ENCODE measurements around the gene CRACR2B. TPM values are rescaled to one million over a fixed set of nuclear protein-coding genes. Genes with fewer than 3 reads are reported as not detected.

CRACR2B gene
- total RNA-seq, 2 experiments from 2014 or later = 12.7 to 13.7 TPM

DNA sequence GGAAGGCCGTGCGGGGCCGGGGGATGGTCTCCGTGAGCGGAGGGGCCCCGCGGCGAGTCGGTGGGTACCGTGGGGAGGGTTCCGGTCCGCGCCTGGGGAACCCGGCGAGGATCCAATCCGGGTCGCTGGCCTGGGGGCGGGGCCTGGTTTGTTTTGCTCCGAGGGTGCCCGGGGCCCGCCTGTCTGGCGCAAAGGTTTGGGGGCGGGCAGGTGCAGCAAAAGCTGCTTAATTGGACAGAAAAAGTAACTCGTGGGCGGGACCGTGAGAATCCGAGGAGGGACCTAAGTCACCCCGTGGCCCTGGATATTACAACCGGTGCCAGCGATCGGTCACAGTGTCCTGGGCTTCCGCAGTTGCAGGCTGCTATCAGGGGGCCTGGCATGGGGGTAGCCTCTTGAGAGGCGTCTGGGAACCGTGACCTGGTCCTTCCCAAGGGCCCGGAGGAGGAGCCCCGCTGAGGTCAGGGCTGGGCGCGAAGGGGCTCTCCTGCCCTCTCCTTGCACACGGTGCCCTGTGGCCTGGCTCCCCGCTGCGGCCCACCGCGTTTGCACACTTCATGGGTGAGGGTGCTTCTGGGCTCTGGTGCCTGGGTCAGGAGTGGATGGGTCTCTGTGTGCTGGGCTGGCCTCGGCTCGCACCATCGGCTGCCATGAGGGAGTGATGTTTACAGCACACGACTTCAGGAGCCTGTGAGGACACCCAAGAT lies 7.6 kb upstream of the CRACR2B start:
- CTCF ChIA-PET = interaction anchor here (1.0 to 2.0 kb wide), 4 partner anchors 9 to 370 kb away, joined by 3 to 8 read pairs (median 4); partner anchors contain the start of genes PTDSS2, RPLP2 and TSPAN4
- H3K36me3 Mint-ChIP-seq (ENCODE audit: low read depth) = peaks cover 4% of the 10 kb centered on the region
- H3K27me3 Mint-ChIP-seq = no peaks in the 10 kb centered on the region
- H3K27ac Mint-ChIP-seq = peak overlapping the region; percentile 72
- H3K9me3 Mint-ChIP-seq = no peaks in the 10 kb centered on the region
- POLR2A ChIA-PET = interaction anchor here (0.7 to 5.2 kb wide), 11 partner anchors 8 to 204 kb away, joined by 3 to 74 read pairs (median 5); partner anchors contain the start of genes CD151, CRACR2B, IRF7 and PIDD1
- DNase-seq = peak; percentile 95
- H3K4me3 Mint-ChIP-seq = peak overlapping the region; percentile 74
- H3K4me1 Mint-ChIP-seq = peaks cover 15% of the 10 kb centered on the region

GRCh38 chr11:820655-821511 lies 6.8 kb upstream of the CRACR2B start:
- POLR2A ChIA-PET = interaction anchor here (0.5 to 5.2 kb wide), 9 partner anchors 9 to 205 kb away, joined by 3 to 74 read pairs (median 12); partner anchors contain the start of genes CD151, CRACR2B, IRF7 and PIDD1
- no peaks in the 10 kb centered on the region for H3K9me3 Mint-ChIP-seq
- peaks cover 7% of the 10 kb centered on the region for H3K36me3 Mint-ChIP-seq (ENCODE audit: low read depth)
- no peaks in the 10 kb centered on the region for H3K27me3 Mint-ChIP-seq
- H3K27ac Mint-ChIP-seq = peak overlapping the region; percentile 40
- CTCF ChIA-PET = interaction anchor here (1.0 to 2.0 kb wide), 3 partner anchors 10 to 22 kb away, joined by 3 to 8 read pairs (median 4); partner anchors contain the start of genes RPLP2 and TSPAN4
- H3K4me3 Mint-ChIP-seq = peak overlapping the region; percentile 74
- H3K4me1 Mint-ChIP-seq = peaks cover 15% of the 10 kb centered on the region
- no peak for DNase-seq

DNA sequence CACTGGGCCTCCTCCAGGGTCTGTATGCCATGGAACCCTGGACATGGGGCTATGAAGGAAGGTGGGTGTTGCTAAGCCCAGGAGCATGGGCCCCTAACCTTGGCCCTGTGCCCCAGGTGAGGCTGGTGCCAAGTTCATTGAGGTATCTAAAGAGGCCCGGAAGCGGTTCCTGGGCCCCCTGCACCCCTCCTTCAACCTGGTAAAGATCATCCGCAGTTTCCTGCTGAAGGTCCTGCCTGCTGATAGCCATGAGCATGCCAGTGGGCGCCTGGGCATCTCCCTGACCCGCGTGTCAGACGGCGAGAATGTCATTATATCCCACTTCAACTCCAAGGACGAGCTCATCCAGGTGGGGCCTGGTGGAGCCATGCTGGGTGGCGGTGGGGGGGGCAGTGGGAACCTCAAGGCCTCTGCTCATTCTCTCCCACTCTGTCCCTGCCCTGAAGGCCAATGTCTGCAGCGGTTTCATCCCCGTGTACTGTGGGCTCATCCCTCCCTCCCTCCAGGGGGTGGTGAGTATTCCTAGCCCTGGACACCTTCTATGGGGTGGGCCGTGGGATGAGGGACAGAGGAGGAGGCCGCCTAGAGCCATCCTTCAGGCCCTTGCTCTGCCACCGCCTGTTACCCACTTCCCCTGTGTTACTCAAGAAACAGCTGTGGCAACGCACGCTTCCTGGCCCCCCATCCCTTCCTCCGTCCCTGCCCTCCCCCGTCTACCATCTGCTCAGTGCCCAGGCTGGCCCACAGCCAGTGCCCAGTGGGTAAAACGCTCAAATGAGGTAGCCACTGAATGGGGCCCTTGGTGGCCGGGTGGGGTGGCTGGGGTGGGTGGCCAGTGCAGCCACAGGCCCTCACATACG lies 6.0 kb upstream of the CRACR2B start:
- Mint-ChIP-seq H3K27me3 (no peaks in the 10 kb centered on the region), H3K27ac (no peak overlapping the region), H3K4me3 (peak overlapping the region; percentile 74), H3K4me1 (peaks cover 21% of the 10 kb centered on the region), H3K36me3 (ENCODE audit: low read depth) (peaks cover 7% of the 10 kb centered on the region), H3K9me3 (no peaks in the 10 kb centered on the region)
- ChIA-PET CTCF (interaction anchor here (1.3 kb wide), 1 partner anchor 10 kb away, joined by 3 read pairs; no protein-coding TSS in a partner anchor), POLR2A (interaction anchor here (2.8 to 5.2 kb wide), 3 partner anchors 10 to 20 kb away, joined by 32 to 74 read pairs (median 62); partner anchors contain the start of genes CD151, CRACR2B, POLR2L and RPLP2)
- DNase-seq = no peak

DNA sequence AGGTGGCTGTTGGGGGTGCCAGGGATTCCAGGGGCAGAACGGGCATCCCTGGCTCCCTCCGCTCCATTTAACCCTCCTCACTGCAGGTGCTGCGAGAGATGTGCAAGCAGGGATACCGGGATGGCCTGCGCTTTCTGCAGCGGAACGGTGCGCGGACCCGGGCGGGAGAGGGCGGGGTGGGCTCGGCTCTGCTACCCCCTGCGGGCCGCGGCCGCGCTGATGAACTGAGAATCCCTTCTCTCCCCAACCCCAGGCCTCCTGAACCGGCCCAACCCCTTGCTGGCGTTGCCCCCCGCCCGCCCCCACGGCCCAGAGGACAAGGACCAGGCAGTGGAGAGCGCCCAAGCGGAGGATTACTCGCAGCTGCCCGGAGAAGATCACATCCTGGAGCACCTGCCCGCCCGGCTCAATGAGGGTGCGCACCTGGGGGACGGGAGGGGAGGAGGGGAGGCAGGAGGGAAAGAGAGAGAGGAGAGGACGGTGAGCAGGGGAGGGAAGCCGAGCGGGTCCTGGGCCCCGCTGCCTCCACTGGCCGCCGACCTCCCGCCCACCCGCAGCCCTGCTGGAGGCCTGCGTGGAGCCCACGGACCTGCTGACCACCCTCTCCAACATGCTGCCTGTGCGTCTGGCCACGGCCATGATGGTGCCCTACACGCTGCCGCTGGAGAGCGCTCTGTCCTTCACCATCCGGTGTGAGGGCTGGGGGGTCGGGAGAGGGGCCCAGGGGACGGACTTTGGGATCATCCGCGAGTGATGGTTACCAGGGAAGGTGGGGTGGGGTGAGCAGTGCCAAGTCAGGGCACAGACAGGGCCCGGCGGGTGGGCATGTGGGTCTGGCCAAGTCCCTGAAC lies 4.1 kb upstream of the CRACR2B start:
- no peak for DNase-seq
- ChIA-PET CTCF (interaction anchor here (0.6 kb wide), 1 partner anchor 10 kb away, joined by 3 read pairs; no protein-coding TSS in a partner anchor), POLR2A (interaction anchor here (1.0 kb wide), 2 partner anchors 15 to 18 kb away, joined by 3 to 4 read pairs; partner anchors contain the start of gene RPLP2)
- Mint-ChIP-seq H3K36me3 (ENCODE audit: low read depth) (peaks cover 7% of the 10 kb centered on the region), H3K27ac (no peak overlapping the region), H3K27me3 (peaks cover 13% of the 10 kb centered on the region), H3K4me1 (peaks cover 30% of the 10 kb centered on the region), H3K4me3 (no peak overlapping the region), H3K9me3 (no peaks in the 10 kb centered on the region)

- no peak for DNase-seq
- Mint-ChIP-seq H3K27me3 (peaks cover 19% of the 10 kb centered on the region), H3K4me3 (no peak overlapping the region), H3K4me1 (peaks cover 37% of the 10 kb centered on the region), H3K27ac (no peak overlapping the region), H3K9me3 (no peaks in the 10 kb centered on the region), H3K36me3 (ENCODE audit: low read depth) (peaks cover 7% of the 10 kb centered on the region)
- POLR2A ChIA-PET = interaction anchor here (1.0 to 2.0 kb wide), 2 partner anchors 13 to 16 kb away, joined by 4 to 5 read pairs; partner anchors contain the start of gene RPLP2
- CTCF ChIA-PET = no interaction called here
Observed at GRCh38 chr11:824292-824880, 3.3 kb upstream of the CRACR2B start.

- Mint-ChIP-seq H3K27me3 (peaks cover 25% of the 10 kb centered on the region), H3K9me3 (no peaks in the 10 kb centered on the region), H3K36me3 (ENCODE audit: low read depth) (peaks cover 7% of the 10 kb centered on the region), H3K4me3 (no peak overlapping the region), H3K4me1 (peaks cover 43% of the 10 kb centered on the region), H3K27ac (no peak overlapping the region)
- no peak for DNase-seq
- CTCF ChIA-PET = no interaction called here
- POLR2A ChIA-PET = interaction anchor here (1.0 to 2.0 kb wide), 2 partner anchors 12 to 16 kb away, joined by 4 to 5 read pairs; partner anchors contain the start of gene RPLP2
Observed at GRCh38 chr11:824942-825341, 2.8 kb upstream of the CRACR2B start.

GRCh38 chr11:825366-826226 lies 2.1 kb upstream of the CRACR2B start:
- Mint-ChIP-seq H3K27ac (no peak overlapping the region), H3K4me3 (no peak overlapping the region), H3K27me3 (peaks cover 26% of the 10 kb centered on the region), H3K36me3 (ENCODE audit: low read depth) (peaks cover 7% of the 10 kb centered on the region), H3K4me1 (peaks cover 42% of the 10 kb centered on the region), H3K9me3 (no peaks in the 10 kb centered on the region)
- ChIA-PET POLR2A (interaction anchor here (0.9 to 6.0 kb wide), 4 partner anchors 11 to 17 kb away, joined by 4 to 45 read pairs (median 6); partner anchors contain the start of genes POLR2L, RPLP2 and TSPAN4), CTCF (no interaction called here)
- DNase-seq = no peak

DNA sequence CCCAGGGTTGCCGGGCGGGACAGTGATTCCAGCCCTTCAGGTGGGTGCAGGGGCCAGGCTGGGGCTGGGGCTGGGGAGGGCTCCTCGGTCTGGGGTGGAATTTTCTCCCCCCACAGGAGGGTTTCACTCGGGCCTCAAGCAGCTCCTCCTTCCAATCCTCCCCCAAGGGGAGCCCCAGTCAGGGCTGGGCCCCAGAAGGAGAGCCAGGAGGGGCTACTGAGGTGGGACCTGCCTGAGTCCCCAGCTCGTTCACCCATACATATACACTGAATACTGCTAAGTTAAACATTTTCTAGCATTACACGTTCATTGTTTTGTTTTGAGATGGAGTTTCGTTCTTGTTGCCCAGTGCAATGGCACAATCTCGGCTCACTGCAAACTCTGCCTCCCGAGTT lies 1.5 kb upstream of the CRACR2B start:
- Mint-ChIP-seq H3K27ac (no peak overlapping the region), H3K36me3 (ENCODE audit: low read depth) (peaks cover 7% of the 10 kb centered on the region), H3K4me3 (peak overlapping the region; percentile 75), H3K4me1 (peaks cover 41% of the 10 kb centered on the region), H3K27me3 (peaks cover 29% of the 10 kb centered on the region), H3K9me3 (no peaks in the 10 kb centered on the region)
- DNase-seq = no peak
- CTCF ChIA-PET = no interaction called here
- POLR2A ChIA-PET = interaction anchor here (0.9 to 6.0 kb wide), 4 partner anchors 11 to 17 kb away, joined by 4 to 45 read pairs (median 6); partner anchors contain the start of genes POLR2L, RPLP2 and TSPAN4

GRCh38 chr11:826836-827145 lies 928 bp upstream of the CRACR2B start:
- H3K36me3 Mint-ChIP-seq (ENCODE audit: low read depth) = peaks cover 7% of the 10 kb centered on the region
- H3K27ac Mint-ChIP-seq = peak overlapping the region; percentile 49
- H3K27me3 Mint-ChIP-seq = peaks cover 34% of the 10 kb centered on the region
- POLR2A ChIA-PET = interaction anchor here (0.9 to 6.0 kb wide), 3 partner anchors 14 to 18 kb away, joined by 4 to 45 read pairs (median 10); partner anchors contain the start of genes POLR2L, RPLP2 and TSPAN4
- H3K9me3 Mint-ChIP-seq = no peaks in the 10 kb centered on the region
- H3K4me3 Mint-ChIP-seq = peak overlapping the region; percentile 75
- no peak for DNase-seq
- H3K4me1 Mint-ChIP-seq = peaks cover 39% of the 10 kb centered on the region
- CTCF ChIA-PET = interaction anchor here (0.8 kb wide), 1 partner anchor 18 kb away, joined by 3 read pairs; no protein-coding TSS in a partner anchor

- POLR2A ChIA-PET = interaction anchor here (0.7 to 8.3 kb wide), 4 partner anchors 8 to 18 kb away, joined by 4 to 74 read pairs (median 28); partner anchors contain the start of genes PNPLA2, POLR2L, RPLP2 and TSPAN4
- peak overlapping the region; percentile 75 for H3K4me3 Mint-ChIP-seq
- H3K36me3 Mint-ChIP-seq (ENCODE audit: low read depth) = peaks cover 7% of the 10 kb centered on the region
- peak overlapping the region; percentile 31 for H3K27ac Mint-ChIP-seq
- CTCF ChIA-PET = interaction anchor here (0.8 kb wide), 1 partner anchor 19 kb away, joined by 3 read pairs; no protein-coding TSS in a partner anchor
- H3K27me3 Mint-ChIP-seq = peaks cover 38% of the 10 kb centered on the region
- DNase-seq = peak; percentile 55
- H3K9me3 Mint-ChIP-seq = no peaks in the 10 kb centered on the region
- peaks cover 36% of the 10 kb centered on the region for H3K4me1 Mint-ChIP-seq
Observed at GRCh38 chr11:827146-827896, 398 bp upstream of the CRACR2B start.
